ENCODE data around the gene FGD4.

Gene FGD4

DNA sequence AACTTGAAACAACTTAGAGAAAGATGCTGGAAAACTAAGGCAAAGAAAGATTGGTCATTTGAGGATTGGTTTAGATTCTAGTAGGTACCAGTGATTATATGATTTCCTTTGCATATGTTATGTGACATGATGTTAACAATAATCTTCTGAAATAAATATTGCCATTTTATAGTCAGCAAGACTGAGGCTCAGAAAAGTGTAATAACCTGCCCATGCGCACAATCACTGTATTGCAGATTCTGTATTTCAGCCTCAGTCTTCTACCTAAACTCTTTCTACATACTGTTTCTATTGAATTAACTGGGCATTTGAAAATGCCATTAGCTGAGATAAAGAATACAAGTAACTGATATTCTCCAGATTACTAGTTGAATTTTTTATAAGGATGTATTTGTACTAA lies 61.3 kb downstream of the FGD4 start:
- Mint-ChIP-seq H3K4me1 (peaks cover 3% of the 10 kb centered on the region), H3K36me3 (no peaks in the 10 kb centered on the region), H3K4me3 (no peak overlapping the region), H3K27ac (no peak overlapping the region), H3K9me3 (no peaks in the 10 kb centered on the region), H3K27me3 (no peaks in the 10 kb centered on the region)
- ATAC-seq: no peak

DNA sequence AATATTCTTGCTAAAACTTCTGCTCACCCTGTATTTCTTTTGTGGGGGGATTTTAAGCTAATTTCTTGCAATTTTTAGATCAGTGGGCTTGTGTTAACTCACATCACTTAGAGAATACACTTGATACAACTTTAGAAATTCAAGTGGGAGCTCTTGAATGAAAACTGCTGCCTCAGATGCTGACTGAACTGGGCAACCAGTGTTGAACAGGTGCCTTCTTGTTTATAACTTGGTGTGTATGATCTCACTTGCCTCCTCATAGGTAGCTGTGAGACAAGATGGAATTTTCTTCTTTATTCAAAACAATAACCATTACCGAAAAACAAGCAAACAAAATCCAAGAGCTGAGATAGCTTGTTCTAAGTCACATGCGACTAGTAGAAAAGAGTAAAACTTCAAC lies 63.5 kb downstream of the FGD4 start:
- no peak for ATAC-seq
- H3K27ac Mint-ChIP-seq: no peak overlapping the region
- no peak overlapping the region for H3K4me3 Mint-ChIP-seq
- no peaks in the 10 kb centered on the region for H3K27me3 Mint-ChIP-seq
- H3K9me3 Mint-ChIP-seq: no peaks in the 10 kb centered on the region
- H3K36me3 Mint-ChIP-seq: no peaks in the 10 kb centered on the region
- peaks cover 2% of the 10 kb centered on the region for H3K4me1 Mint-ChIP-seq

DNA sequence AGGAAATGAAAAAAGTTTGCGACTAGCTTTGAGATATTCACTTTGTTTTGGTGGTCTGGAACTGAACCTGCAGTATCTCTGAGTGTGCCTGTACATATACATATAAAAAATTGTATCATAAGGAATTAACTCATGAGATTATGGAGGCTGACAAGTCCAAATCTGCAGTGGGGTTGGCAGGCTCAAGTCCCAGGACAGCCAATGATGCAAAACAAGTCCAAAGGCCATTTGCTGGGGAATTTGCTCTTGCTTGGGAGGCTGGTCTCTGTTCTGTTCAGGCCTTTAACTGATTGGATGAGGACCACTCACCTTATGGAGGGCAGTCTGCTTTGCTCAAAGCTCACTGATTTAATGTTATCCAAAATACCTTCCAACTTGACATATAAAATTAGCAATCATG lies 66.8 kb downstream of the FGD4 start:
- no peak overlapping the region for H3K27ac Mint-ChIP-seq
- no peaks in the 10 kb centered on the region for H3K36me3 Mint-ChIP-seq
- peaks cover 8% of the 10 kb centered on the region for H3K4me1 Mint-ChIP-seq
- H3K9me3 Mint-ChIP-seq: no peaks in the 10 kb centered on the region
- no peak for ATAC-seq
- no peaks in the 10 kb centered on the region for H3K27me3 Mint-ChIP-seq
- H3K4me3 Mint-ChIP-seq: no peak overlapping the region

DNA sequence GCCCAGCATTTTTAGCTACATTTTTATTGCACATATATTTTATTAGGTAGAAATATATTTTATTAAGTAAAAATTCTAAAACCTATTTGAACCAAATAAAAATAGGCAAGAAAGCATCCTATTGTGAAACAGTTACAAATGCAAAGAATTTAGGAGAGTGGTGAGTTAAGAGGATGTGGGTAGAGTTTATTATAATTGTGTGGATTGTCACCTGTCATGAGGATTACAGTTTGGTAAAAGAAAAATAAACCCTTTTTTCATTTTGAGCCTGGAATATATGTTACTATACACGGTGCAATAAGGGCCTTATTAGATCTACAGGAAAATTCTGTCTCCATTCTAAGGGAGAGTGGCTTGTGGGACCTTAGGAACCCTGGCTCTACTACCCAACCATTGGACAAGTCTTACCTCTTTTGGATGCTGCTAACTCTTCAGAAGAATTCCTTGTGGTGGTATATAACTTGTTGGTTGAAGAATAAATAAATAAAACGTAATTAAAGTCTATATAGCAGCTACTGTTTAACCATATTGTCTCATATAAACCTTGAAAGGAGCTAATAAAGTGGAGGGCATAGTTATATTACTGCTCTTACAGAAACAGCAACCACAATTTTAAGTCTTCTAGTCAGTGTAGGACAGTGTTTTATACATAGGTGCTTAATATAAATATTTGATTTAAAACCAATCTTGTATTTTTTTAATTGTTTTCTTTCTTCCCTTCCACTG lies 67.8 kb downstream of the FGD4 start:
- H3K36me3 Mint-ChIP-seq: no peaks in the 10 kb centered on the region
- H3K4me3 Mint-ChIP-seq: no peak overlapping the region
- H3K9me3 Mint-ChIP-seq: no peaks in the 10 kb centered on the region
- H3K27ac Mint-ChIP-seq: no peak overlapping the region
- ATAC-seq: no peak
- peaks cover 8% of the 10 kb centered on the region for H3K4me1 Mint-ChIP-seq
- no peaks in the 10 kb centered on the region for H3K27me3 Mint-ChIP-seq

DNA sequence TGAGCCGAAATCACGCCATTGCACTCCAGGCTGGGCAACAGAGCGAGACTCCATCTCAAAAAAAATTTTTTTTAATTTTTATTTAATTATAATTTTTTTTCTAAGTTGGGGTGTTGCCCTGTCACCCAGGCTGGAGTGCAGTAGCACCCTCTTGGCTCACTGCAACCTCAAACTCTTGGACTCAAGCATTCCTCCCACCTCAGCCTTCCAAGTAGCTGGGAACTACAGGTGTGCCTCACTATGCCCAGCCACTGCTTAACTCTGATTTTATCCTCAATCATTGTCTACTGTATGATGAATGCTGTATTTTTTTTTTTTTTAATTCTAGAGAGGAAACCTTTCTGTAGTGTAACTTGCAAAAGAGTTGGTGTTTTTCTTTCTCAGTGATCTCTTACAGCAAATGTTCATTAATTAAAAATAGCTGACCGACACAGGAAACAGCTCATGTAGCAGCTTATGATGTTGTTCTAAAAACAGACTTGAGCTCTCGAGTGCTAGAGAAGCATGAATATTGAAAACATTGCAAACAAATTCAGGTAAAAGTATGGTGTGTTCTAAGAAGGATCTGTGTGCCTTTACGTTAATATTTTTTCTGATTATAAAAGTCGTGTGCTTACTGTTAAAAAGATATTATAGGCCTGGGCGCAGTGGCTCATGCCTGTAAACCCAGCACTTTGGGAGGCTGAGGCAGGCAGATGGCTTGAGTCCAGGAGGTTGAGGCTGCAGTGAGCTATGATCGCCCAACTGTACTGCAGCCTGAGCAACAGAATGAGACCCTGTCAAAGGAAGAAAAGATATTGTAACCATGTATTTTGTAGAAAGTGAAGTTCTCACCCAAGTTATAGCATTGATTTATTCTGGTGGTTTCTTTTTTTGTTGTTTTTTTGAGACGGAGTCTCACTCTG lies 68.9 kb downstream of the FGD4 start:
- H3K27me3 Mint-ChIP-seq: no peaks in the 10 kb centered on the region
- H3K27ac Mint-ChIP-seq: peak overlapping the region; percentile 77
- peaks cover 8% of the 10 kb centered on the region for H3K4me1 Mint-ChIP-seq
- no peaks in the 10 kb centered on the region for H3K9me3 Mint-ChIP-seq
- no peaks in the 10 kb centered on the region for H3K36me3 Mint-ChIP-seq
- ATAC-seq: peak; percentile 8
- no peak overlapping the region for H3K4me3 Mint-ChIP-seq

DNA sequence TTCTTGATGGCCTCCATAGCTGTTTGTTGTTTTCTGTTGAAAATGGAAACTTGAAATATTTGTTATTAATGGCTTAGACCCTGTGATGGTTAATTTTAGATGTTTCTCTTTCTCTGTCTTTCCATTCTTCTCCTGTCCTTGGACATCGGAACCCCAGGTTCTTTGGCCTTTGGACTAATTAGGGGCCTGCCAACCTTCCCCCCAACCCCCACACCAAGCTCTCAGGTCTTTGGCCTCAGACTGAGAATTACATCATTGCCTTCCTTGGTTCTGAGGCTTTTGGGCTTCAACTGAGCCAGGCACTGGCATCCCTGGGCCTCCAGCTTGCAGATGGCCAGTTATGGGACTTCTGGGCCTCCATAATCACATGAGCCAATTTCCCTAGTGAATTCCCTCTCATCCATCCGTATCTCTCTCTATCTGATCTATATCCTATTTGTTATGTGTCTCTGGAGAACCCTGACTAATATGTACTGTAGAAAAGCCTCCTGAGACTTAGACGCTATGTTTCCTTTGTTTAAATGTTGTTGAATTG lies 71.6 kb downstream of the FGD4 start:
- H3K27me3 Mint-ChIP-seq: no peaks in the 10 kb centered on the region
- H3K36me3 Mint-ChIP-seq: no peaks in the 10 kb centered on the region
- peaks cover 14% of the 10 kb centered on the region for H3K4me1 Mint-ChIP-seq
- no peaks in the 10 kb centered on the region for H3K9me3 Mint-ChIP-seq
- H3K27ac Mint-ChIP-seq: no peak overlapping the region
- ATAC-seq: no peak
- H3K4me3 Mint-ChIP-seq: no peak overlapping the region

DNA sequence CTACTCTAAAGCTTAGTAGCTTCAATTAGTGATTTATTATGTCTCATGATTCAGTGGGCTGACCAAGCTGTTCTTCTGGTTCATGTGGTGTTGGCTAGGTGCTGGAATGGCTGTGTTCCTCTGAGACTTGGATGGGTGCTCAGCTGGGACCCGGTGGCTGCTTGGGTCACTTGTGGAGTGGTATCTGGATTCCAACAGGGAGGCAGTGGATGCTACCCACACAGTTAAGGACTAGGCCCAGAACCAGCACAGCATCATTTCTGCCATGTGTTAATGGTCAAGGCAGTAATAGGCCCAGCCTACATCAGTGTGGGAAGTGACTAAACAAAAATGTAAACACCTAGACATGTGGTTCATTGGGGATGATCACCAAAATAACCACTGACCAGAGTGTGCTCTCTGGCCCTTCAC lies 72.2 kb downstream of the FGD4 start:
- no peak for ATAC-seq
- no peaks in the 10 kb centered on the region for H3K27me3 Mint-ChIP-seq
- H3K4me3 Mint-ChIP-seq: no peak overlapping the region
- H3K36me3 Mint-ChIP-seq: no peaks in the 10 kb centered on the region
- H3K9me3 Mint-ChIP-seq: no peaks in the 10 kb centered on the region
- peaks cover 14% of the 10 kb centered on the region for H3K4me1 Mint-ChIP-seq
- no peak overlapping the region for H3K27ac Mint-ChIP-seq

DNA sequence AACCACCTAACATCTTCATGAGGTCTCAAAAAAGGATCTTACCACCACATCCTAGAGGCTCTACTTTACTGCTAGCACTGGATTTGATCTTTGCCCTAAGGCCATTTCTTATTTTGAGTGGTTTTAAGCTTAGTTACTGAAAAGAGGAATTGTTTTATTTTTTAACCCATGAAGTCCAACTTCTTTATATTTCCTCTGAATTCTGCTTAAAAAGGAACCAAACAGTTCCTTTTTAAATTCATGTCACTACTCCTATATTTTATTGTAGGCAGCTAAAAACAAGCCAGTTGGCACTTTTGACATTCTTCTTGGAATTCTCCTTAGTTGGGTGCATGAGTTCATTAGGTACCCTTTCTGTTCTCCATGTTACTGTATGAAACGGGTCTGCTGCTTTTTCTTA lies 76.4 kb downstream of the FGD4 start:
- H3K9me3 Mint-ChIP-seq: no peaks in the 10 kb centered on the region
- ATAC-seq: no peak
- H3K4me1 Mint-ChIP-seq: peaks cover 18% of the 10 kb centered on the region

DNA sequence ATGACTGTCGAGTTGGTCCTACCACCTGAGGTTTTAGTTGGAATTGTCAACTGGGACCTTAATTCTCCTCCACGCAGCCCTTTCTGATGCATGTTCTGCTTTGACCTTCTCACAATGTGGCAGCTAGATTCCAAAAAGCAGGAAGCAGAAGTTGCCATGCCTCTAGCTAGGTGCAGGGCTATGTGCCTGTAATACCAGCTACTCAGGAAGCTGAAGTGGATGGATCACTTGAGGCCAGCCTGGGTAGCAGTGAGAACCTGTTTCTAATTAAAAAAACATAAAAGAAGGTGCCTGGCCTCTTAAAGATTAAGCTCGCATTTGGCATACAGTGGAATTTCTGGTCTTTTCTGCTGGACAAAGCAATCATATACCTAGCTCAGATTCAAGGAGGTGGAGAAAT lies 77.1 kb downstream of the FGD4 start:
- no peak overlapping the region for H3K27ac Mint-ChIP-seq
- no peak for ATAC-seq
- no peaks in the 10 kb centered on the region for H3K9me3 Mint-ChIP-seq
- no peaks in the 10 kb centered on the region for H3K27me3 Mint-ChIP-seq
- no peaks in the 10 kb centered on the region for H3K36me3 Mint-ChIP-seq
- no peak overlapping the region for H3K4me3 Mint-ChIP-seq
- H3K4me1 Mint-ChIP-seq: peaks cover 18% of the 10 kb centered on the region

More for the DNA sequence above, 76.4 kb downstream of the FGD4 start:
- H3K36me3 Mint-ChIP-seq: no peaks in the 10 kb centered on the region
- H3K27me3 Mint-ChIP-seq: no peaks in the 10 kb centered on the region
- H3K27ac Mint-ChIP-seq: no peak overlapping the region
- no peak overlapping the region for H3K4me3 Mint-ChIP-seq

DNA sequence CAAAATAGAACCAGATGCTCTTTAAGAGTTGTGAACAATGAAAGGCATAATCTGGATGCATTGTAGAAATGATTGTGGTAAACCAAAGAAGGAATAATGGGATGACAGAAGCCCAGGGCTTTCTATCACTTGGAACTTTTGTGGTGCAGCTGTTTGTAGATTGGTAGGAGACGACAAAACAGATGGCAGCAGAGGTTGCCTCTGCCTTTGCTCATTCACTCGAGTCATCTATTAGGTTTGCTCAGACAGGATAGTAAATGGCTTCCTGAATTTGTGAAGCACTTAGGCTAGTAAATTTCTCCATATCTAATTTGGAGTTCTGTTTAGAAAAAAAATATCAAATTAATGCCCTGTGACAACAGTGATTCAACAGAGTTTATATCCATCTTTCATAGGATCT lies 78.4 kb downstream of the FGD4 start:
- H3K36me3 Mint-ChIP-seq: no peaks in the 10 kb centered on the region
- H3K4me1 Mint-ChIP-seq: peaks cover 24% of the 10 kb centered on the region
- H3K9me3 Mint-ChIP-seq: no peaks in the 10 kb centered on the region
- no peak for ATAC-seq
- no peaks in the 10 kb centered on the region for H3K27me3 Mint-ChIP-seq
- H3K4me3 Mint-ChIP-seq: no peak overlapping the region
- H3K27ac Mint-ChIP-seq: no peak overlapping the region

DNA sequence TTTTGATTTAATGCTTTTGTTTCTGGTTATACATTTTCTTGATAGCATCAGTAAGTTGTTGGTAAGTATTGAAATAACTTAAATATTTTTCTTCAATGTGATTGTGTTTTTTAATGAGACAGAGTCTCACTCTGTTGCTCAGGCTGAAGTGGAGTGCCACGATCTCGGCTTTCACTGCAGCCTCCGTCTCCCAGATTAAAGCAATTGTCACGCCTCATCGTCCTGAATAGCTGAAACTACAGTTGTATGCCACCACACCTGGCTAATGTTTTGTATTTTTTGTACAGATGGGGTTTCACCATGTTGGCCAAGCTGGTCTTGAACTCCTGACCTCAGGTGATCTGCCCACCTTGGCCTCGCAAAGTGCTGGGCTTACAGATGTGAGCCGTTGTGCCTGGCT lies 78.8 kb downstream of the FGD4 start:
- H3K9me3 Mint-ChIP-seq: no peaks in the 10 kb centered on the region
- H3K36me3 Mint-ChIP-seq: no peaks in the 10 kb centered on the region
- no peaks in the 10 kb centered on the region for H3K27me3 Mint-ChIP-seq
- ATAC-seq: no peak
- H3K27ac Mint-ChIP-seq: no peak overlapping the region
- H3K4me1 Mint-ChIP-seq: peaks cover 28% of the 10 kb centered on the region
- H3K4me3 Mint-ChIP-seq: no peak overlapping the region

DNA sequence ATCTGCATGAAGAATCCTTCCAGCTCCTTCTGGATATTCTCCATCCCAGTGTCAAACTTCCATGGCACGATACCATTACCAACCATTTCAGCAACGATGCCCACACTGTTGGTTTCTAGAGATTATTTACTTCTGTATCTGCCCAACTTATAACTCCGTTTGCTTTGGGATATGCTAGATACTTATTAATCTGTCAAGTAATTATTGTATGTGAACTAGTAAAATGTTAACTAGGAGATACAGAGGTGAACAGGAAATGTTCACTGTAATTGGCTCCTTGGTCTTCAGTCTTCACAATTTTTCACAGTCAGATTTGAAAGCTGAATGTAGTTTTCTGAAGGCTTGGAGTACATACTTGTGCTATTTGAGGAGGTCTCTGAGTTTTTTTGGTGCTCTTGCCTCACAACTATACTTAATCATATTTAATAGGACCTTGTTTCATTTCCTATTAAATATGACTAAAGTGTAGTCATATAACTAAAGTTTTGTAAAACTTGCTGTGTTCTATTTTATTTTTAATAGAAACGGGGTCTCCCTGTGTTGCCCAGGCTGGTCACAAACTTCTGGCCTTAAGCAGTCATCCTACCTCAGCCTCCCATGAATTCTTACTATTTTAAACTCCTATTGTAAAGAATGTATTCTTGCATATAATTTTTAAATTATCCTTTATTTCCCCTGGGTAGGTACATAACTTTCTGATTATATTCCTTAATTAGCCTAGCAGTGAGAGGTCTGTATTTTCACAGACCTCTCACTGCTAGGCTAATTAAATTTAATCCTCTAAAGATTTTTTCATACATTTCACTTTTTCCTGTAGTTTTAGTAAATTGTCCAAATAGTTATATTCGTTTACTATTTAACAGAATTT lies 79.7 kb downstream of the FGD4 start:
- no peak for ATAC-seq
- no peak overlapping the region for H3K27ac Mint-ChIP-seq
- no peaks in the 10 kb centered on the region for H3K27me3 Mint-ChIP-seq
- no peaks in the 10 kb centered on the region for H3K9me3 Mint-ChIP-seq
- peaks cover 36% of the 10 kb centered on the region for H3K4me1 Mint-ChIP-seq
- no peak overlapping the region for H3K4me3 Mint-ChIP-seq
- H3K36me3 Mint-ChIP-seq: no peaks in the 10 kb centered on the region

DNA sequence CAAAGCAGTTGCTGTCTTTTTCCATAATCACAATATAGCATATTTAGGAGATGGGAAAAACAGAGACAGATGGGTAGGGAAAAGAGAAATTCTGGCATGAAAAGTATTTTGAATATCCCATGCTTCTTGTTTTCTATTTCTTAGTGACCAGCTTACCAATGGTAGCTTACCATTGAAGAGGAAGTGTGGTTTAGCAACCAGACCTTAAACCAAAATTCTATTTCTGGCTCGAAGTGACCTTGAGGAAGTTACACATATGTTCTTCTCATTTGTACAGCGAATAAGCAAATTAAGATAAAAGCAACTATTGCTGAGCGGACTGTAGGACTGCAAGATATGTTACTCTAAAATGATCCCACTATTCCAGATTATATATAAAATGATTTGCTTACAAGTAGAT lies 82.9 kb downstream of the FGD4 start:
- peak; percentile 76 for ATAC-seq
- peak overlapping the region; percentile 62 for H3K4me3 Mint-ChIP-seq
- no peaks in the 10 kb centered on the region for H3K9me3 Mint-ChIP-seq
- H3K4me1 Mint-ChIP-seq: peaks cover 30% of the 10 kb centered on the region
- H3K36me3 Mint-ChIP-seq: no peaks in the 10 kb centered on the region
- peak overlapping the region; percentile 48 for H3K27ac Mint-ChIP-seq
- H3K27me3 Mint-ChIP-seq: no peaks in the 10 kb centered on the region

DNA sequence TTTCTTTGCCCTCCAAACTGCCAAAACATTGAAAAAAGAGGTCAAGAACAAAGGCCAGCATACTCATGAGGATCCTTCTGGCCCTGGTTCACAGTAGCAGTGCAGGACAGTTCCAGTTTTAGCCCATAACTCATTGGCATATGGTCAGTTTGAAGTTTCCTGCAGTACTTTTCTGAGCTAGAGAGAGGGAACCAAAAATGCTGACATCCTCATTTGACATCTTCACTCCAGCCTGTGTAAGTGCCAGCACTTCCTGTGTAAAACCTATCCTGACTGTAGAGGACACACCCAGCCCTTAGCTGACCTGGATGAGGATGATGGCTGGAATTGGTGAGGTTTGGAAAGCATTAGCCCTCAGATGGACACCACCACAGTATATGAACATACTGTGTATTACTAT lies 84.1 kb downstream of the FGD4 start:
- H3K4me1 Mint-ChIP-seq: peaks cover 24% of the 10 kb centered on the region
- peak overlapping the region; percentile 48 for H3K27ac Mint-ChIP-seq
- ATAC-seq: no peak
- no peaks in the 10 kb centered on the region for H3K9me3 Mint-ChIP-seq
- no peaks in the 10 kb centered on the region for H3K27me3 Mint-ChIP-seq
- no peaks in the 10 kb centered on the region for H3K36me3 Mint-ChIP-seq
- no peak overlapping the region for H3K4me3 Mint-ChIP-seq

DNA sequence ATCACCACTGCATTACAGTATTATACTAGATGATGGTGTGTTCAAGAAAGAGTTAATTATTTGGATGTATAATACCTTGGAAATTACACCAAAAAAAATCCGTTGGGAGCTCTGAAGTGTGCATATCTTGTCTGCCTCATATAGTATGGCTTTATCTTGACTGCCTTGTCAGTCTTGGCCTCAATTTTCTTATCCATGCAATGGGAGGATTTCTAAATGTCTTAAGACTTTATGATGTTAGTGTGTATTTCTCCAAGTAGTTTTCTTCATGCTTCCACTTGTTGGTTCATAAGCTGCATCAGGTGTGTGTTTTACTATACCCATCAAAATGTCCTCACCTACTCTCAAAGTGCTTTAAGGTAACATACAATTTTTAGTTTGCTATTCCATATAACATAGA lies 84.6 kb downstream of the FGD4 start:
- Mint-ChIP-seq H3K4me1 (peaks cover 19% of the 10 kb centered on the region), H3K27me3 (no peaks in the 10 kb centered on the region), H3K9me3 (no peaks in the 10 kb centered on the region), H3K4me3 (no peak overlapping the region), H3K36me3 (no peaks in the 10 kb centered on the region), H3K27ac (no peak overlapping the region)
- no peak for ATAC-seq
